ENCODE data around the gene CCSER1. TPM values are rescaled to one million over a fixed set of nuclear protein-coding genes. Genes with fewer than 3 reads are reported as not detected.

CCSER1 gene
- total and polyA plus RNA-seq, 2 experiments from 2014 or later, result 2.9 to 3.4 TPM

- no peak for TF ChIP-seq CTCF (conservative IDR thresholded peaks at IDR 0.05; ENCODE audit: low read depth in 2 of 2)
- no peak for TF ChIP-seq ETS1 (IDR thresholded peaks at IDR 0.05)
- TF ChIP-seq EZH2phosphoT487 (IDR thresholded peaks at IDR 0.05; ENCODE audit: unreplicated experiment), result no peak
- no peak for TF ChIP-seq POLR2AphosphoS5 (IDR thresholded peaks at IDR 0.05; ENCODE audit: low read depth)
- no peak for TF ChIP-seq NANOG (IDR thresholded peaks at IDR 0.05; ENCODE audit: borderline replicate concordance)
Measured at GRCh38 chr4:90857081-90857820, 730.1 kb downstream of the CCSER1 start (continued).

GRCh38 chr4:90875791-90876190 is 748.6 kb downstream of the CCSER1 start:
- ATAC-seq (no peak), DNase-seq (ENCODE audit: low spot score) (no peak)
- Mint-ChIP-seq H3K27me3 (ENCODE audit: insufficient read depth, low read depth, poor library complexity) (no peaks in the 10 kb centered on the region), H3K9me3 (no peaks in the 10 kb centered on the region), H3K27ac (no peak overlapping the region), H3K4me1 (peaks cover 14% of the 10 kb centered on the region), H3K4me3 (no peak overlapping the region), H3K36me3 (ENCODE audit: low read depth) (no peaks in the 10 kb centered on the region)
- H3K27ac ChIP-seq (ENCODE audit: low read depth), result no peak overlapping the region
- H3F3A ChIP-seq (replicated peaks; ENCODE audit: low read depth), result no peaks in the 10 kb centered on the region
- H3K4me3 ChIP-seq, result no peak overlapping the region
- no peaks in the 10 kb centered on the region for H4K20me1 ChIP-seq (replicated peaks; ENCODE audit: insufficient read depth)
- no peaks in the 10 kb centered on the region for H3K9me2 ChIP-seq (ENCODE audit: insufficient read depth)
- no peak overlapping the region for H3K4me2 ChIP-seq
- no peaks in the 10 kb centered on the region for H3K79me2 ChIP-seq (replicated peaks; ENCODE audit: insufficient read depth)
- H2AFZ ChIP-seq, result no peak overlapping the region
- no peak for TF ChIP-seq CREB1 (CRISPR knock-in tag; IDR thresholded peaks at IDR 0.05; ENCODE audit: low read depth)
- peaks cover 13% of the 10 kb centered on the region; the same call in 1 of the 2 replicates for H3K4me1 ChIP-seq (ENCODE audit: insufficient read depth)
- no peaks in the 10 kb centered on the region for H3K36me3 ChIP-seq (ENCODE audit: insufficient read depth)
- H3K27me3 ChIP-seq (ENCODE audit: insufficient read depth), result no peaks in the 10 kb centered on the region

- Mint-ChIP-seq H3K4me1 (peaks cover 14% of the 10 kb centered on the region), H3K9me3 (no peaks in the 10 kb centered on the region), H3K36me3 (ENCODE audit: low read depth) (no peaks in the 10 kb centered on the region), H3K4me3 (no peak overlapping the region), H3K27ac (no peak overlapping the region), H3K27me3 (ENCODE audit: insufficient read depth, low read depth, poor library complexity) (no peaks in the 10 kb centered on the region)
- Histone ChIP-seq H4K20me1 (replicated peaks; ENCODE audit: insufficient read depth) (no peaks in the 10 kb centered on the region), H3K4me3 (no peak overlapping the region), H3K79me2 (replicated peaks; ENCODE audit: insufficient read depth) (no peaks in the 10 kb centered on the region), H3K36me3 (ENCODE audit: insufficient read depth) (no peaks in the 10 kb centered on the region), H3K27ac (ENCODE audit: low read depth) (no peak overlapping the region), H3K27me3 (ENCODE audit: insufficient read depth) (no peaks in the 10 kb centered on the region), H3F3A (replicated peaks; ENCODE audit: low read depth) (no peaks in the 10 kb centered on the region), H2AFZ (no peak overlapping the region), H3K4me2 (no peak overlapping the region), H3K4me1 (ENCODE audit: insufficient read depth) (peaks cover 13% of the 10 kb centered on the region; the same call in 1 of the 2 replicates), H3K9me2 (ENCODE audit: insufficient read depth) (no peaks in the 10 kb centered on the region)
- no peak for DNase-seq (ENCODE audit: low spot score)
- ATAC-seq, result no peak
- TF ChIP-seq ZNF462 (CRISPR knock-in tag; IDR thresholded peaks at IDR 0.05) (no peak), CTCF (conservative IDR thresholded peaks at IDR 0.05; ENCODE audit: low read depth in 2 of 2) (no peak), EZH2phosphoT487 (IDR thresholded peaks at IDR 0.05; ENCODE audit: unreplicated experiment) (no peak)
Measured at GRCh38 chr4:90876296-90876695, 749.1 kb downstream of the CCSER1 start.
